Amniotic stem cell (primary cell): Measurements from ENCODE around the gene RNF182.
"Not testable (repeated sequence)": the region's sequence is repeated elsewhere in the genome, so short reads cannot be mapped to it uniquely, and the experiment has no call there.

Experiments
- DNase-seq: peaks from one replicate; lab custom pipeline; 2025; lab: John Stamatoyannopoulos, UW

RNF182 gene

GRCh38 chr6:13965582-13966127 is 40.9 kb downstream of the RNF182 start:
- no peak for DNase-seq

- no peak for DNase-seq
Observed at GRCh38 chr6:13971303-13971702, 46.6 kb downstream of the RNF182 start.

- not testable (repeated sequence) for DNase-seq
Observed at GRCh38 chr6:13972602-13973001, 47.9 kb downstream of the RNF182 start.

GRCh38 chr6:13973422-13973821 is 48.7 kb downstream of the RNF182 start:
- DNase-seq: not testable (repeated sequence)

- no peak for DNase-seq
Observed at GRCh38 chr6:13978102-13978640, 53.4 kb downstream of the RNF182 start.

- no peak for DNase-seq
Observed at GRCh38 chr6:13978787-13979186, 54.0 kb downstream of the RNF182 start.

GRCh38 chr6:13979284-13980171 is 54.8 kb downstream of the RNF182 start:
- no peak for DNase-seq

- DNase-seq: no peak
Observed at GRCh38 chr6:13980534-13980933, 55.8 kb downstream of the RNF182 start.

GRCh38 chr6:13985663-13986325 is 61.0 kb downstream of the RNF182 start:
- no peak for DNase-seq

GRCh38 chr6:13986700-13987399 is 62.1 kb downstream of the RNF182 start:
- DNase-seq: no peak

- no peak for DNase-seq
Observed at GRCh38 chr6:13987400-13987865, 62.7 kb downstream of the RNF182 start.

- DNase-seq: no peak
Observed at GRCh38 chr6:13988049-13988738, 63.4 kb downstream of the RNF182 start.

GRCh38 chr6:13988908-13989307 is 64.2 kb downstream of the RNF182 start:
- no peak for DNase-seq

GRCh38 chr6:13989496-13990144 is 64.9 kb downstream of the RNF182 start:
- DNase-seq: no peak

- DNase-seq: no peak
Observed at GRCh38 chr6:13990796-13991195, 66.0 kb downstream of the RNF182 start.

GRCh38 chr6:13991393-13991792 is 66.6 kb downstream of the RNF182 start:
- no peak for DNase-seq

- no peak for DNase-seq
Observed at GRCh38 chr6:13992417-13993055, 67.8 kb downstream of the RNF182 start.

GRCh38 chr6:13993416-13993815 is 68.7 kb downstream of the RNF182 start:
- DNase-seq: no peak

GRCh38 chr6:13998356-13998755 is 73.6 kb downstream of the RNF182 start:
- DNase-seq: no peak

- DNase-seq: no peak
Observed at GRCh38 chr6:14000901-14001300, 76.1 kb downstream of the RNF182 start.
